Testis (tissue), 3 donors: ENCODE data around the gene CFAP57. TPM values are rescaled to one million over a fixed set of nuclear protein-coding genes. Genes with fewer than 3 reads are reported as not detected.

ENCODE experiments used
- DNase-seq: peaks from one replicate; pipeline ENCODE4 v3.0.0-alpha.2; 2019
- H3K27ac ChIP-seq, 2 donors: fragments of 200-600 bp; sonication (generic); one replicate each; pipeline ENCODE4 v1.5.1; 2019
- H3K27me3 ChIP-seq: fragments of 200-600 bp; sonication (generic); one replicate; pipeline ENCODE4 v1.5.1; 2019
- H3K36me3 ChIP-seq: fragments of 200-600 bp; sonication (generic); one replicate; pipeline ENCODE4 v1.5.1; 2017; ENCODE audit warnings: low read depth; ENCODE audit errors: missing control alignments
- H3K4me1 ChIP-seq: fragments of 200-600 bp; sonication (generic); one replicate; pipeline ENCODE4 v1.5.1; 2019
- H3K4me3 ChIP-seq, 2 donors: fragments of 200-600 bp; sonication (generic); one replicate each; pipeline ENCODE4 v1.5.1; 2017 to 2019
- H3K9me3 ChIP-seq: fragments of 200-600 bp; sonication (generic); one replicate; pipeline ENCODE4 v1.5.1; 2017
- POLR2A ChIP-seq: fragments of 450-650 bp; IDR thresholded peaks from one replicate; pipeline ENCODE4 v1.6.1; 2017; ENCODE audit warnings: antibody characterized with exemption, mild to moderate bottlenecking, moderate library complexity
- WGBS, 2 donors: methylation state at CpG; one replicate each; pipeline ENCODE4 v1.1.5; 2018; 5-methylcytosine and 5-hydroxymethylcytosine counted together
- intact Hi-C: fragments of 100-400 bp; cut with DNase I; formaldehyde crosslinking; loops from one replicate; pipeline ENCODE4 v1.15.1; 2023; ENCODE audit warnings: low total_unique reads
- polyA plus RNA-seq: library from polyadenylated mRNA; stranded (reverse); fragments of 350-450 nt; fragmentation: Illumina TruSeq; extraction: RNeasy Lipid Tissue Mini Kit (QIAGEN cat#74804); gene quantifications from one replicate; pipeline ENCODE4 v1.2.3, GENCODE V29; 2014; ENCODE audit warnings: low read depth, low replicate concordance; ENCODE audit not compliant: insufficient read depth
- total RNA-seq, 2 donors: library from RNA; depleted of rRNA; stranded (reverse); fragments of >200 nt; gene quantifications; one replicate each; pipeline ENCODE4 v1.2.3, GENCODE V29; 2016
- TF ChIP-seq, protein P1 (sequence below), 3 experiments: fragments of 450-650 bp in 2 of 3; fragments of 200-600 bp in 1 of 3; sonication (generic) in 1 of 3; IDR thresholded peaks; one replicate each; pipeline ENCODE4 v1.5.1; 2016 to 2019; ENCODE audit warnings: antibody characterized with exemption in 3 of 3, mild to moderate bottlenecking in 2 of 3, moderate library complexity in 1 of 3

The CFAP57 gene
- total and polyA plus RNA-seq, 3 donors from 2014 or later: 16.6 to 38.7 (median 22.9) TPM

DNA sequence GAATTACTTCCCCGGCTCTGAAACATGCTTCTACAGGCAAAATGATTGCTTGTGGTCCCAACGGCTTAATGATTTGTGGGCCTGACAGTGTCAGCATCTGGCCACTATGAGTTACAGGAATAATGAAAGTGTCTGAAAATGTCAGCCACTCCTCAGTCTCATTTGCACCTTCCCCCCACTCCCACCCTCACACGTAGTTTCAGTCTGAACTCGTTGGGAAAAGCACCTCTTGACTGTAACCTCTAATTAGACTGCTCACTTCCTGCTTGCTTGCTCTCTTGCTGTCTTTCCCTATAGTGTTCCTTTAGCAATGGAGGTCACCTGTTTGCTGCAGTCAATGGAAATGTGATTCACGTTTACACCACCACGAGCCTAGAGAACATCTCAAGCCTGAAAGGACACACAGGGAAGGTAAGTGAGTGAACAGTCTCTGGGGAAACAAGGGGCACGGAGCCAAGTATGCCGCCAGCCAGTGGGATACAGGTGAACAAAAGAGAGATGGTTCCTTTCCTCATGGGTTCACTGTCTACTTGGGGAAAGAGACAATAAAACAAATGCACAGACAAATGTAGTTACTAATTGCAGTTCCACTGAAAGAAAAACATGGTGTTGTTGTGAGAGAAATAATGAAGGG, 27.1 kb downstream of the CFAP57 start:
- H3K9me3 ChIP-seq: no peaks in the 10 kb centered on the region
- H3K36me3 ChIP-seq: no peaks in the 10 kb centered on the region
- DNase-seq: no peak
- 61 to 62% methylated on average over 8 of the region's 8 CpGs for WGBS, 2 donors
- intact Hi-C loops: no loop called here
- H3K4me1 ChIP-seq: no peaks in the 10 kb centered on the region
- no peaks in the 10 kb centered on the region for H3K27me3 ChIP-seq
- no peak overlapping the region for H3K4me3 ChIP-seq
- TF ChIP-seq, protein P1, sequence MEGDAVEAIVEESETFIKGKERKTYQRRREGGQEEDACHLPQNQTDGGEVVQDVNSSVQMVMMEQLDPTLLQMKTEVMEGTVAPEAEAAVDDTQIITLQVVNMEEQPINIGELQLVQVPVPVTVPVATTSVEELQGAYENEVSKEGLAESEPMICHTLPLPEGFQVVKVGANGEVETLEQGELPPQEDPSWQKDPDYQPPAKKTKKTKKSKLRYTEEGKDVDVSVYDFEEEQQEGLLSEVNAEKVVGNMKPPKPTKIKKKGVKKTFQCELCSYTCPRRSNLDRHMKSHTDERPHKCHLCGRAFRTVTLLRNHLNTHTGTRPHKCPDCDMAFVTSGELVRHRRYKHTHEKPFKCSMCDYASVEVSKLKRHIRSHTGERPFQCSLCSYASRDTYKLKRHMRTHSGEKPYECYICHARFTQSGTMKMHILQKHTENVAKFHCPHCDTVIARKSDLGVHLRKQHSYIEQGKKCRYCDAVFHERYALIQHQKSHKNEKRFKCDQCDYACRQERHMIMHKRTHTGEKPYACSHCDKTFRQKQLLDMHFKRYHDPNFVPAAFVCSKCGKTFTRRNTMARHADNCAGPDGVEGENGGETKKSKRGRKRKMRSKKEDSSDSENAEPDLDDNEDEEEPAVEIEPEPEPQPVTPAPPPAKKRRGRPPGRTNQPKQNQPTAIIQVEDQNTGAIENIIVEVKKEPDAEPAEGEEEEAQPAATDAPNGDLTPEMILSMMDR (IDR thresholded peaks at IDR 0.05): no peak
- no peak for TF ChIP-seq POLR2A
- no peak overlapping the region for H3K27ac ChIP-seq

DNA sequence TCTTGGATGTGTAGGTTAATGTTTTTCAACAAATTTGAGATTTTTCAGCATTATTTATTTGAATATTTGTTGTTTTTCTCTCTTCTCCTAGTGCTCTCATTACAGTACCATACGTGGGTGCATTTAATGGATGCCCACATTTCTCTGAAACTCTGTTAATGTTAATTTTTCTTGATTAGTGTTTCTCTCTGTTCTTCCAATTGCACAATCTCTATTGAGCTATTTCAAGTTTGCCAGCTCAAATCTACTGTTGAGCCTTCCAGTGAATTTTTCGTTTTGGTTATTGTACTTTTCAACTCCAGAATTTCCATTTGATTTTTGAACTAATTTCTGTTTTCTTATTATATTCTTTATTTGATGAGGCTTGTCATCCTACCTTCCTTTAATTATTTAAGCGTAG, 31.7 kb downstream of the CFAP57 start:
- TF ChIP-seq POLR2A: no peak
- TF ChIP-seq, protein P1 (IDR thresholded peaks at IDR 0.05): no peak
- no peaks in the 10 kb centered on the region for H3K9me3 ChIP-seq
- intact Hi-C loops: no loop called here
- DNase-seq: no peak
- H3K27ac ChIP-seq: no peak overlapping the region
- peaks cover 6% of the 10 kb centered on the region for H3K4me1 ChIP-seq
- H3K36me3 ChIP-seq: no peaks in the 10 kb centered on the region
- H3K27me3 ChIP-seq: no peaks in the 10 kb centered on the region
- no peak overlapping the region for H3K4me3 ChIP-seq
- 91 to 96% methylated on average over 3 of the region's 3 CpGs for WGBS, 2 donors

DNA sequence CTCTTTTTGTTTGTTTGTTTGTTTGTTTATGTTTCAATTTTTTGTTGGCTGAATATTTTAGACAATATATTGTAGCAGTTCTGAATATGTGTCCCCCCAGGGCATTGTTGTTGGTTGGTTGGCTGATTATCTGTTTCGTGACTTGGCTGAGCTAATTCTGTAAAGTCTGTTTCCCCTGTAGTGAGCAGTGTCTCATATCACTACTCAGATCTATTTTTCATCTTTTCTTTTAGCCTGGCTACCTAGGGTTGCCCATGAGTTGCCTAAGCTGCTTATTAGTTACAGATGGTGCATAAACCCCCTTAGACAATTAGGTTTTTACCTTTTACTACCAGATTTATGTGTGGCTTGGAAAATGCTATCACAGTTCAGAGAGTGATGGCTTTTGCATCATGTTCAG, 32.3 kb downstream of the CFAP57 start:
- intact Hi-C loops: no loop called here
- H3K4me1 ChIP-seq: peaks cover 6% of the 10 kb centered on the region
- no peak overlapping the region for H3K27ac ChIP-seq
- H3K9me3 ChIP-seq: no peaks in the 10 kb centered on the region
- 92 to 94% methylated on average over 1 of the region's 1 CpG for WGBS, 2 donors
- no peak for TF ChIP-seq POLR2A
- TF ChIP-seq, protein P1 (IDR thresholded peaks at IDR 0.05): no peak
- H3K27me3 ChIP-seq: no peaks in the 10 kb centered on the region
- no peaks in the 10 kb centered on the region for H3K36me3 ChIP-seq
- DNase-seq: no peak
- no peak overlapping the region for H3K4me3 ChIP-seq

DNA sequence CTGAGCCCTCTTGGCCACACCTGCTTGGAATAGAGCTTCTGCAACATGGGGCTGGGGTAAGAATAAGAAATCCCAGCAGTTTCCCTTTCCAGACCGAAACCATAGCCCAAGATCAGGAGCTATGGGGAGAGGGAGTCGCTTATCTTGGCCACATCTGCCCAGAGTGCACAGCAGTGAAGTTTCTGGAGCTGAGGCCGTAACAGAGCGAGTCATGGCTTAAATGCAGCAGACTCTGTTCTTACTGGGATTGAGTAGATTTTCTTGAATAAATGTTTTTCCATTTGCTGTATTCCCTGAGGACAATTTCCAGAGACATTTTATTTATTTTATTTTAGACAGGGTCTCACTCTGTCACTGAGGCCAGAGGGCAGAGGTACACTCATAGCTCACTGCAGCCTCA, 33.5 kb downstream of the CFAP57 start:
- intact Hi-C loops: no loop called here
- no peaks in the 10 kb centered on the region for H3K9me3 ChIP-seq
- no peak overlapping the region for H3K27ac ChIP-seq
- no peaks in the 10 kb centered on the region for H3K36me3 ChIP-seq
- WGBS, 2 donors: 78 to 86% methylated on average over 4 of the region's 4 CpGs
- H3K4me1 ChIP-seq: peaks cover 6% of the 10 kb centered on the region
- H3K4me3 ChIP-seq: no peak overlapping the region
- no peaks in the 10 kb centered on the region for H3K27me3 ChIP-seq
- DNase-seq: no peak
- TF ChIP-seq, protein P1 (IDR thresholded peaks at IDR 0.05): no peak
- no peak for TF ChIP-seq POLR2A

DNA sequence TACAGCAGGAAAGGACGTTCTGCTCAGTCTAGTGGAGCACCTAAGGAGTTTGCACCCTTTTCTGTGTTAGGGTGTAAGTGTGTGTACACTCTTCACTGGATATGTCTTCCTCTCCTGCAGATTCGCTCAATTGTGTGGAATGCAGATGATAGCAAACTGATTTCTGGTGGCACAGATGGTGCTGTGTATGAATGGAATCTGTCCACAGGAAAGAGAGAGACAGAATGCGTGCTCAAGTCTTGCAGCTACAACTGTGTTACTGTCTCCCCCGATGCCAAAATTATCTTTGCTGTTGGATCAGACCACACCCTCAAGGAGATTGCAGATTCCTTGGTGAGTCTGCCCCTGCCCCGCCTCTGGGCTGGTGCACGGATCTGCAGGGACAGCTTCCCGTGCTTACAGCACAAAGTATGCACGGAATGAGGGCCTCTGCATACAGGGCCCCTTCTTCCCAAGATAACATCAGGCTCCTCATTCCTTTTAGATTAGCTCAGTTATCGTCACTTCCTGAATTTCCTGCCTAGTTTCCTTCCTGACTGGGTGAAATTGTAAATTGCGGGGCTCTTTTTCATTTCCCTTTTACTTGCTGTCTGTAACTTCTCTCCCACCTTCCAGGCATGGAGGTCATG, 34.6 kb downstream of the CFAP57 start:
- H3K4me1 ChIP-seq: peaks cover 6% of the 10 kb centered on the region
- no peaks in the 10 kb centered on the region for H3K9me3 ChIP-seq
- no peak for DNase-seq
- no peak overlapping the region for H3K4me3 ChIP-seq
- intact Hi-C loops: no loop called here
- TF ChIP-seq, protein P1 (IDR thresholded peaks at IDR 0.05): no peak
- no peak for TF ChIP-seq POLR2A
- no peaks in the 10 kb centered on the region for H3K36me3 ChIP-seq
- no peak overlapping the region for H3K27ac ChIP-seq
- H3K27me3 ChIP-seq: no peaks in the 10 kb centered on the region
- WGBS, 2 donors: 39 to 41% methylated on average over 8 to 10 of the region's 10 CpGs
